HepG2 (cell line): ENCODE data around the gene NCOA7. TPM values are rescaled to one million over a fixed set of nuclear protein-coding genes. Genes with fewer than 3 reads are reported as not detected.

Source experiments
- ATAC-seq: fragments of 200-7000 bp; cut with Tn5 transposase; 3 replicates; pipeline ENCODE4 v1.9.1; 2020; ENCODE audit warnings: mild to moderate bottlenecking, moderate library complexity
- BruUV-seq: library from RNA; stranded (reverse); fragments of 400-500 nt; replicated peaks from 2 replicates; lab custom pipeline; 2021; lab: Mats Ljungman, UMichigan
- CTCF ChIA-PET: fragments of 300-600 bp; formaldehyde crosslinking; extraction: SDS; loops from one replicate; lab custom pipeline; 2021; ENCODE audit warnings: low total read pairs, inconsistent platforms, low intra/inter-chr PET ratio; lab: Yijun Ruan, JAX
- POLR2A ChIA-PET: fragments of 350-600 bp; sonication (Branson Sonifier 250); formaldehyde crosslinking; loops from one replicate; lab custom pipeline; 2020; ENCODE audit warnings: antibody characterized with exemption, inconsistent platforms; lab: Yijun Ruan, JAX
- DNase-seq: peaks from one replicate; pipeline ENCODE4 v3.0.0-alpha.2; 2015; ENCODE audit warnings: low spot score
- FAIRE-seq: peaks from 3 replicates; lab custom pipeline; 2011; peaks lifted over from hg19 to GRCh38; lab: Jason Lieb, UNC
- H2AFZ ChIP-seq: one replicate; pipeline ENCODE4 v1.6.1; 2011; ENCODE audit warnings: low read length, inconsistent platforms
- H3K27ac ChIP-seq: fragments of 300-600 bp; 3 replicates; pipeline ENCODE4 v1.8.0; 2011; ENCODE audit warnings: mixed run types, mild to moderate bottlenecking, mixed read lengths, low read length, inconsistent platforms; ENCODE audit not compliant: insufficient read depth; ENCODE audit errors: extremely low read length
- H3K27me3 ChIP-seq, 2 experiments: fragments of 200-600 bp in 1 of 2; 2 replicates in 1 of 2; 3 replicates in 1 of 2; pipeline versions ENCODE4 v1.6.0 to v1.8.0; 2011; ENCODE audit warnings: low read length in 2 of 2, mild to moderate bottlenecking in 2 of 2, moderate library complexity in 2 of 2, inconsistent platforms in 1 of 2; ENCODE audit not compliant: insufficient read depth in 2 of 2, control insufficient read depth in 1 of 2
- H3K36me3 ChIP-seq, 2 experiments: fragments of 200-600 bp in 1 of 2; replicated peaks in 1 of 2; 2 replicates in 1 of 2; 3 replicates in 1 of 2; pipeline versions ENCODE4 v1.5.1 to v1.8.0; 2011; ENCODE audit warnings: low read length in 2 of 2, inconsistent platforms in 1 of 2; ENCODE audit not compliant: insufficient read depth in 2 of 2, control insufficient read depth in 1 of 2
- H3K4me1 ChIP-seq: 2 replicates; pipeline ENCODE4 v1.5.1; 2012; ENCODE audit warnings: low read length, inconsistent platforms; ENCODE audit not compliant: insufficient read depth
- H3K4me2 ChIP-seq: 2 replicates; pipeline ENCODE4 v1.6.0; 2011; ENCODE audit warnings: low read depth, low read length, inconsistent platforms
- H3K4me3 ChIP-seq, 3 experiments: fragments of 200-600 bp in 1 of 3; sonication (generic), shearing (Covaris generic) in 1 of 3; replicated peaks in 1 of 3; 2 replicates each; pipeline ENCODE4 v1.5.1; 2011 to 2016; ENCODE audit warnings: low read length in 3 of 3, inconsistent platforms in 2 of 3, low read depth in 2 of 3, mild to moderate bottlenecking in 2 of 3, control low read depth in 1 of 3, mixed read lengths in 1 of 3; ENCODE audit not compliant: insufficient read depth in 1 of 3
- H3K79me2 ChIP-seq: one replicate; pipeline ENCODE4 v1.6.1; 2011; ENCODE audit warnings: low read length, inconsistent platforms; ENCODE audit not compliant: insufficient read depth
- H3K9ac ChIP-seq: 2 replicates; pipeline ENCODE4 v1.6.0; 2011; ENCODE audit warnings: mild to moderate bottlenecking, low read depth, low read length, inconsistent platforms; ENCODE audit not compliant: insufficient read depth
- H3K9me3 ChIP-seq: 2 replicates; pipeline ENCODE4 v1.5.1; 2012; ENCODE audit warnings: mild to moderate bottlenecking, low read length
- H4K20me1 ChIP-seq: 2 replicates; pipeline ENCODE4 v1.6.0; 2011; ENCODE audit warnings: inconsistent platforms, mild to moderate bottlenecking, low read length, moderate library complexity; ENCODE audit not compliant: insufficient read depth
- CBX1 ChIP-seq: IDR thresholded peaks from one replicate; pipeline ENCODE4 v1.6.1; 2016; ENCODE audit warnings: antibody characterized with exemption, low read depth
- CBX2 ChIP-seq, 2 experiments: fragments of 200-600 bp in 1 of 2; sonication (generic); formaldehyde crosslinking in 1 of 2; IDR thresholded peaks; 2 replicates each; pipeline versions ENCODE4 v1.7.0 to v1.8.1; 2018 to 2022; ENCODE audit warnings: low read depth in 2 of 2, low read length in 1 of 2, mild to moderate bottlenecking in 1 of 2, missing genetic modification reagents in 1 of 2
- GZF1 ChIP-seq: sonication (generic); formaldehyde crosslinking; IDR thresholded peaks from 2 replicates; pipeline ENCODE4 v1.5.1; 2020; ENCODE audit warnings: mild to moderate bottlenecking, missing genetic modification reagents
- LRRFIP1 ChIP-seq: sonication (generic); formaldehyde crosslinking; conservative IDR thresholded peaks from 2 replicates; pipeline ENCODE4 v1.4.0; 2020; ENCODE audit warnings: missing genetic modification reagents
- MYNN ChIP-seq: sonication (generic); formaldehyde crosslinking; IDR thresholded peaks from 2 replicates; pipeline ENCODE4 v1.4.0; 2020; ENCODE audit warnings: mild to moderate bottlenecking, low read depth, missing genetic modification reagents
- RBFOX2 ChIP-seq: fragments of 200-400 bp; formaldehyde crosslinking; IDR thresholded peaks from 2 replicates; pipeline ENCODE4 v1.6.1; 2017; ENCODE audit warnings: low read depth, mild to moderate bottlenecking, low read length
- SUZ12 ChIP-seq: fragments of 150-350 bp; IDR thresholded peaks from 2 replicates; pipeline ENCODE4 v1.6.1; 2014; ENCODE audit warnings: low read depth, low read length
- ZBTB7A ChIP-seq: sonication (generic); formaldehyde crosslinking; IDR thresholded peaks from 2 replicates; pipeline ENCODE4 v1.8.0; 2022; ENCODE audit warnings: mild to moderate bottlenecking, missing genetic modification reagents
- ZFP1 ChIP-seq: IDR thresholded peaks from 2 replicates; pipeline ENCODE4 v1.6.1; 2016
- ZNF3 ChIP-seq: IDR thresholded peaks from 2 replicates; pipeline ENCODE4 v1.7.0; 2017; ENCODE audit warnings: inconsistent platforms
- ZNF496 ChIP-seq: sonication (generic); formaldehyde crosslinking; IDR thresholded peaks from 2 replicates; pipeline ENCODE4 v1.8.1; 2023; ENCODE audit warnings: mild to moderate bottlenecking, moderate library complexity, missing genetic modification reagents; ENCODE audit not compliant: insufficient replicate concordance
- ZNF782 ChIP-seq: sonication (generic); formaldehyde crosslinking; IDR thresholded peaks from 2 replicates; pipeline ENCODE4 v1.4.0; 2020; ENCODE audit warnings: missing genetic modification reagents, mild to moderate bottlenecking, borderline replicate concordance
- ZSCAN29 ChIP-seq: sonication (generic); formaldehyde crosslinking; conservative IDR thresholded peaks from 2 replicates; pipeline ENCODE4 v1.4.0; 2020; ENCODE audit warnings: mild to moderate bottlenecking, missing genetic modification reagents
- WGBS: methylation state at CpG from one replicate; pipeline ENCODE4 v1.1.6; 2017; ENCODE audit warnings: low lambda C conversion rate; 5-methylcytosine and 5-hydroxymethylcytosine counted together
- in situ Hi-C: cut with HindIII; loops from 2 replicates; pipeline ENCODE4 v1.10.0; 2017; ENCODE audit warnings: low pct_unique_long_range_greater_than_20kb; ENCODE audit not compliant: extremely low pct_ligation_motif_present
- intact Hi-C: fragments of 100-400 bp; cut with micrococcal nuclease; formaldehyde crosslinking; loops from one replicate; pipeline ENCODE4 v1.10.0; 2022; ENCODE audit not compliant: unreplicated experiment
- polyA plus RNA-seq, 8 experiments: library from polyadenylated mRNA; depleted of rRNA in 3 of 8; stranded (reverse) in 7 of 8; unstranded in 1 of 8; fragments of >200 nt; fragmentation: Illumina TruSeq in 4 of 8; extraction: Trizol in 4 of 8; gene quantifications; 2 replicates each; pipeline versions ENCODE4 v1.2.1 to v1.2.3, GENCODE V29; 2011 to 2016; ENCODE audit warnings: low read depth in 4 of 8, missing spikeins in 1 of 8, mixed read lengths in 1 of 8; ENCODE audit not compliant: insufficient read depth in 1 of 8
- total RNA-seq, 5 experiments: library from RNA; depleted of rRNA; stranded (reverse); fragments of >200 nt; fragmentation: Illumina TruSeq; extraction: Trizol; gene quantifications; 2 replicates each; pipeline ENCODE4 v1.2.3, GENCODE V29; 2016; ENCODE audit warnings: low read depth in 1 of 5
- TF ChIP-seq, protein P1 (sequence below): sonication (generic); formaldehyde crosslinking; IDR thresholded peaks from 2 replicates; pipeline ENCODE4 v1.5.0; 2020; ENCODE audit warnings: missing genetic modification reagents
- TF ChIP-seq, protein P2 (sequence below): sonication (generic); formaldehyde crosslinking; IDR thresholded peaks from 2 replicates; pipeline ENCODE4 v1.4.0; 2020; ENCODE audit warnings: missing genetic modification reagents, borderline replicate concordance

The NCOA7 gene
- total and polyA plus RNA-seq, 2 of the 13 experiments (the other 11 are each of a cell fraction or from before 2014, with no cell fraction given) = 13.6 to 20.8 TPM

GRCh38 chr6:125746731-125747588 lies 43.8 kb upstream of the NCOA7 start:
- Histone ChIP-seq H3K4me1 (peaks cover 52% of the 10 kb centered on the region), H3K4me3 (peak overlapping the region; percentile 61 to 86 (median 65)), H3K27ac (no peak overlapping the region), H3K36me3 (no peaks in the 10 kb centered on the region), H3K27me3 (peaks cover 3 to 60% of the 10 kb centered on the region in 2 experiments; a peak in 4 of 5 replicates), H2AFZ (peak overlapping the region; percentile 18), H4K20me1 (no peaks in the 10 kb centered on the region), H3K9me3 (no peaks in the 10 kb centered on the region), H3K4me2 (peak overlapping the region; percentile 95), H3K79me2 (no peaks in the 10 kb centered on the region), H3K9ac (no peak overlapping the region; the same call in 1 of the 2 replicates)
- CTCF ChIA-PET = no interaction called here
- ATAC-seq = peak; percentile 14
- FAIRE-seq = no peak
- POLR2A ChIA-PET = interaction anchor here (0.7 kb wide), 1 partner anchor 43 kb away, joined by 3 read pairs; no protein-coding TSS in a partner anchor
- no TSS peak for BruUV-seq
- intact Hi-C loops (no loop called here), in situ Hi-C loops (loop anchor here (10.0 kb wide), 1 partner anchor 232 kb away; no protein-coding TSS in a partner anchor)
- WGBS = 1% methylated on average over 32 of the region's 32 CpGs
- peak; percentile 59 for DNase-seq
- TF ChIP-seq CBX1 = no peak
- peak; percentile 100 for TF ChIP-seq CBX2 (IDR thresholded peaks at IDR 0.05; ENCODE audit: low read depth, low read length)
- peak; percentile 86; the same call in 1 of the 2 replicates for TF ChIP-seq CBX2 (CRISPR knock-in tag; IDR thresholded peaks at IDR 0.05; ENCODE audit: low read depth)
- TF ChIP-seq GZF1 = peak; percentile 97
- no peak for TF ChIP-seq ZNF3
- TF ChIP-seq ZNF496 (CRISPR knock-in tag) = no peak
- TF ChIP-seq MYNN (CRISPR knock-in tag) = no peak
- TF ChIP-seq LRRFIP1 (CRISPR knock-in tag) = no peak
- TF ChIP-seq ZFP1 = no peak
- TF ChIP-seq SUZ12 = no peak
- TF ChIP-seq, protein P1, sequence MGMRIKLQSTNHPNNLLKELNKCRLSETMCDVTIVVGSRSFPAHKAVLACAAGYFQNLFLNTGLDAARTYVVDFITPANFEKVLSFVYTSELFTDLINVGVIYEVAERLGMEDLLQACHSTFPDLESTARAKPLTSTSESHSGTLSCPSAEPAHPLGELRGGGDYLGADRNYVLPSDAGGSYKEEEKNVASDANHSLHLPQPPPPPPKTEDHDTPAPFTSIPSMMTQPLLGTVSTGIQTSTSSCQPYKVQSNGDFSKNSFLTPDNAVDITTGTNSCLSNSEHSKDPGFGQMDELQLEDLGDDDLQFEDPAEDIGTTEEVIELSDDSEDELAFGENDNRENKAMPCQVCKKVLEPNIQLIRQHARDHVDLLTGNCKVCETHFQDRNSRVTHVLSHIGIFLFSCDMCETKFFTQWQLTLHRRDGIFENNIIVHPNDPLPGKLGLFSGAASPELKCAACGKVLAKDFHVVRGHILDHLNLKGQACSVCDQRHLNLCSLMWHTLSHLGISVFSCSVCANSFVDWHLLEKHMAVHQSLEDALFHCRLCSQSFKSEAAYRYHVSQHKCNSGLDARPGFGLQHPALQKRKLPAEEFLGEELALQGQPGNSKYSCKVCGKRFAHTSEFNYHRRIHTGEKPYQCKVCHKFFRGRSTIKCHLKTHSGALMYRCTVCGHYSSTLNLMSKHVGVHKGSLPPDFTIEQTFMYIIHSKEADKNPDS (CRISPR knock-in tag) = no peak
- TF ChIP-seq, protein P2, sequence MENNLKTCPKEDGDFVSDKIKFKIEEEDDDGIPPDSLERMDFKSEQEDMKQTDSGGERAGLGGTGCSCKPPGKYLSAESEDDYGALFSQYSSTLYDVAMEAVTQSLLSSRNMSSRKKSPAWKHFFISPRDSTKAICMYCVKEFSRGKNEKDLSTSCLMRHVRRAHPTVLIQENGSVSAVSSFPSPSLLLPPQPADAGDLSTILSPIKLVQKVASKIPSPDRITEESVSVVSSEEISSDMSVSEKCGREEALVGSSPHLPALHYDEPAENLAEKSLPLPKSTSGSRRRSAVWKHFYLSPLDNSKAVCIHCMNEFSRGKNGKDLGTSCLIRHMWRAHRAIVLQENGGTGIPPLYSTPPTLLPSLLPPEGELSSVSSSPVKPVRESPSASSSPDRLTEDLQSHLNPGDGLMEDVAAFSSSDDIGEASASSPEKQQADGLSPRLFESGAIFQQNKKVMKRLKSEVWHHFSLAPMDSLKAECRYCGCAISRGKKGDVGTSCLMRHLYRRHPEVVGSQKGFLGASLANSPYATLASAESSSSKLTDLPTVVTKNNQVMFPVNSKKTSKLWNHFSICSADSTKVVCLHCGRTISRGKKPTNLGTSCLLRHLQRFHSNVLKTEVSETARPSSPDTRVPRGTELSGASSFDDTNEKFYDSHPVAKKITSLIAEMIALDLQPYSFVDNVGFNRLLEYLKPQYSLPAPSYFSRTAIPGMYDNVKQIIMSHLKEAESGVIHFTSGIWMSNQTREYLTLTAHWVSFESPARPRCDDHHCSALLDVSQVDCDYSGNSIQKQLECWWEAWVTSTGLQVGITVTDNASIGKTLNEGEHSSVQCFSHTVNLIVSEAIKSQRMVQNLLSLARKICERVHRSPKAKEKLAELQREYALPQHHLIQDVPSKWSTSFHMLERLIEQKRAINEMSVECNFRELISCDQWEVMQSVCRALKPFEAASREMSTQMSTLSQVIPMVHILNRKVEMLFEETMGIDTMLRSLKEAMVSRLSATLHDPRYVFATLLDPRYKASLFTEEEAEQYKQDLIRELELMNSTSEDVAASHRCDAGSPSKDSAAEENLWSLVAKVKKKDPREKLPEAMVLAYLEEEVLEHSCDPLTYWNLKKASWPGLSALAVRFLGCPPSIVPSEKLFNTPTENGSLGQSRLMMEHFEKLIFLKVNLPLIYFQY (CRISPR knock-in tag) = no peak
- no peak for TF ChIP-seq RBFOX2
- TF ChIP-seq ZSCAN29 (CRISPR knock-in tag) = no peak
- no peak for TF ChIP-seq ZNF782 (CRISPR knock-in tag)
- TF ChIP-seq ZBTB7A (CRISPR knock-in tag) = no peak
